ENCODE results near the gene DUOX2.
"Not testable (repeated sequence)": the region's sequence is repeated elsewhere in the genome, so short reads cannot be mapped to it uniquely, and the experiment has no call there.

The DUOX2 gene

DNA sequence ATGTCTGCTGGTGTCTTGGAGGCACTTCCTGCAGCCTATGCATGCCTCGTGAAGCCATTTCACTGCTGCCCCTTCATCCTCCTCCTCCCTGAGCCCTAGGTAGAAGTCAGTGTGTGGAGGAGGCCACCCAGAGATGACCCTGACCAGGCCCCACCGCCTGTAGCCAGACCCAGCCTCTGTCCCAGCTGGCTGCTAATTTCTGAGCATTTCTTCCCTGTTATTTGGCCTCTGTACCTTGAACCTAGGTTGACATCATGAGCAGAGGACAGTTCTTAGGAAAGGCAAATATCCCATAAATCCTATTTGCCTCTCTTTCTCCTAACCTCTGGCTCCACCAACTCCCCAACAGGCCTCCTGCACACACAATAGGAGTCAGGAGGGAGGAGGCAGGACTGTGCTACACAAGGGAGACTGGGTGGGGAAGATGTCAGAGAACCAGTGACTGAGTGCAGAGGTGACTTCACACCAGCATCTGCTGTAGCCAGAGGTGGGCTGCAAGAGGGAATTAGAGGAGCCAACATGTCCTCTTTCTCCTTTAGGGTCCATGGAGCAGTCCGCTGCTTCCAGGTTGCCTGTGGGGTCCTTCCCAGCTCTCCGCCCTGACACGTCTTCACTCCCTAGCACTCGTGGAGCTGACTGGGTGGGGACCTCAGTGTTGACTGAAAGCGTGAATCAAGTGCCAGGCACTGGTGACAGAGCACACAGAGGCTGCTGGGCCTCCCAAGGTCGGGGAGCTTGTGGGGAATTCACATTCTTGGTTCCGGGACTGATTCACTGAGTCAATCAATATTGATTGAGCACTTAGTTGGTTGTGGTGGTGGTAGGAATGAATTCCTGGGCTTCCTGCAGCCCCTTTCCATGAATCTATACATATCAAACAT is 38.3 kb downstream of the DUOX2 start:
- not testable (repeated sequence) for DNase-seq (ENCODE audit: low read depth); H3K4me3 ChIP-seq (ENCODE audit: low read length)

DNA sequence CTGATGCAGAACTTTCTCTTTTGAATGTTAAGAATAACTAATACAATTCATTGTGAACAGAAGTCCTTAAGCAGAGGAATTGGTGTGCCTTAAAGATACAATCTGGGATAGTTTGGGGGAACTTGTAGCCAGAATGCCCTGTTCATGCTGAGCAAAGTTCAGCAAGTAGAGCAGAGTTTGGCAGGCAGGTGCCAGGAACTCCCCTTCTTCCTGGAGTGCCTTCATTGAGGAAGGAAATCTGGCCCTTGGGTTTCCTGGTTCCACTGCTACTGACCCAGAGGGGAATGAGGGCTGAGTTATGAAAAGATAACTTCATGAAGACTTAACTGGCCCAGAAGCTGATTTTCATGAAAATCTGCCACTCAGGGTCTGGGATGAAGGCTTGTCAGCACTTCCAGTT is 40.4 kb downstream of the DUOX2 start:
- DNase-seq (ENCODE audit: low read depth); H3K4me3 ChIP-seq (ENCODE audit: low read length): not testable (repeated sequence)

- not testable (repeated sequence) for H3K4me3 ChIP-seq (ENCODE audit: low read length)
- DNase-seq (ENCODE audit: low read depth), result peak; percentile 51
Observed at GRCh38 chr15:45069942-45070360, 44.0 kb downstream of the DUOX2 start.

GRCh38 chr15:45064386-45064785 is 49.6 kb downstream of the DUOX2 start:
- no peak overlapping the region for H3K4me3 ChIP-seq (ENCODE audit: low read length)
- DNase-seq (ENCODE audit: low read depth), result no peak

DNA sequence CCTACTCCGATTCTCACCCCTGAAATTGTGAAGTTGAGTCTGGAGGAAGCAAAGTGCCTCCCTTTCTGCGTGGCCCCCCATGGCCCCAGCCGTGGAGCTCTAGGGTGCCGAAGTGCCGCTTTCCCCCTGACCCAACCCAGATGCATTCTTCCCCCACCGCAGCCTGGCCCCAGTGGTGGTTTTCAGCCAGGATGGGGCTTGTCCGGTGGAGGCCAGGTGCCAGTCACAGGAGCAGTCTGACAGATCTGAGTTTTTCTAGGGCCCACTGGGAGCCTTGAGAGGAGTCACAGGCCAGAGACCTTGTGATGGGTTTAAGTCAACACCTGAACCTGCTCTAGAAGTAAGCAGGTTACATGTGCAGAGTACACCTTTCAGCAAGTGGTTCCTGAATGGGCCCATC is 51.7 kb downstream of the DUOX2 start:
- not testable (repeated sequence) for DNase-seq (ENCODE audit: low read depth); H3K4me3 ChIP-seq (ENCODE audit: low read length)

More at GRCh38 chr15:45064386-45064785, 49.6 kb downstream of the DUOX2 start:
- no peak for TF ChIP-seq CTCF (IDR thresholded peaks at IDR 0.05; ENCODE audit: insufficient read depth, low read depth, low read length, missing control alignments)

DNA sequence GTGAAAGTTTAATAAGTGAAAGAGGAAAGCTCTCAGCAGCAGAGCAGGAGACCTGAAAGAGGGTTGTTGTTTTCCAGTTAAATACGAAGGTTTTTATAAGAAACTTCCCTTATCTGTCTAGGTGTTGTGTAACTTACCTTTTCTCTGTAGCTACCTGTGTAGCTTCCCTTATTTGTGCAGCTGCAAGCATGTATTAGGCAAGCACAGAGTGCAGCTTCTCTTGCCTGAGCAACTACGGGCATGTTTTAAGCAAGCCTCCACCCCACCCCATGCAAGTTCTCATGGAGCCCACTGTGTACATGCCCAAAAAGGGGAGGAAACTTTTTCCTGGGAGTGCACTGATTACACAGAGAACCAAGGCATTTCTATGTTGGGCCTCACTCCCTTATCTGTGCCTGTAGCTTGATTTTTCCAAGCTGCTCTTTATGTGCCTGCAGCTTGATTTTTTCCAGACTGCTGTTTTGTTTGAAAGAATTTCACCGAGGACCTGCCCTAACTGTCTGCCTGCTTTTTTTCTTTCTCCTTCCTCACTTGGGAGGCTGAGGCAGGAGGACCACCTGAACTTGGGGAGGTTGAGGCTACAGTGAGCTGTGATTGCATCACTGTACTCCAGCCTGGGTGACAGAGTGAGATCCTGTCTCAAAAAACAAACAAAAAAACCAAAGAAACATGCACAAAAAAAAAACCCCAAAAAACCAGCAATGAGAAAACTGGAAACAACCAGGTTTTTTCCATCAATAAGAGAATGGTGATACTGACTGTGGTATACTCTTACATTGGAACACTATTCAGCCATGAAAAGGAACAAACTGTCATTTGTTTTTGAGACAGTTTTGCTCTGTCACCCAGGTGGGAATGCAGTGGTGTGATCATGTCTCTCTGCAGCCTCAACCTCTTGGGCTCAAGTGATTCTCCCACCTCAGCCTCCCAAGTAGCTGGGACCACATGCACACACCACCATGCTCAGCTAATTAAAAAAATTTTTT is 55.0 kb downstream of the DUOX2 start:
- H3K4me3 ChIP-seq (ENCODE audit: low read length), result not testable (repeated sequence)
- DNase-seq (ENCODE audit: low read depth), result peak; percentile 97

DNA sequence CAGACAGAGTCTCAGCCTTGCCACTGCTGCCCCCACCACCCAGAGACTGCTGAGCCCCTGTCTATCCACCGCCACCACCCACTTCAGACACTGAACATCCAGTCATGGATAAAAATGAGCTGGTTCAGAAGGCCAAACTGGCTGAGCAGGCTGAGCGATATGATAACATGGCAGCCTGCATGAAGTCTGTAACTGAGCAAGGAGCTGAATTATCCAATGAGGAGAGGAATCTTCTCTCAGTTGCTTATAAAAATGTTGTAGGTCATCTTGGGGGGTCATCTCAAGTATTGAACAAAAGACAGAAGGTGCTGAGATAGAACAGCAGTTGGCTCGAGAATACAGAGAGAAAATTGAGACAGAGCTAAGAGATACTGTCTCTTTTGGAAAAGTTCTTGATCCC is 61.3 kb downstream of the DUOX2 start:
- H3K4me3 ChIP-seq (ENCODE audit: low read length); DNase-seq (ENCODE audit: low read depth): not testable (repeated sequence)

DNA sequence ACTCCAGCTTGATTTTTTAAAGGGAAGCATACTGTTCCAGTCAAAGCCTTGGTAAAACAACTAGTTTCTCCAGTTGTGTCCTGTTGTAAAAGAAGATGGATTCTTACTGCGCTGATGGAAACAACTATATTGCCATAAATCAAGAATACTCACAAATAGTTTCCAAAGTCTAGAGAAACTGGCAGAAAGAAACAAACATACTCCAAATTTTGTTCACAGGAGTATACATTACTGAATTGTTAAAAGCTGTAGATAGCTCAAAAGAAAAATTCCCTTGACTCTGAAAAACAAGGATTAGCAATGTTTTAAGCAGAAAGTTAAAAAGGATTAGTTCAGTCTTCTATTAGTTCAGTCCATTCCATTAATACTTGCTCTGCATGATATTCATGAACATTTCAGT is 63.4 kb downstream of the DUOX2 start:
- no peak for DNase-seq (ENCODE audit: low read depth)
- H3K4me3 ChIP-seq (ENCODE audit: low read length), result no peak overlapping the region
- TF ChIP-seq CTCF (IDR thresholded peaks at IDR 0.05; ENCODE audit: insufficient read depth, low read depth, low read length, missing control alignments), result no peak

DNA sequence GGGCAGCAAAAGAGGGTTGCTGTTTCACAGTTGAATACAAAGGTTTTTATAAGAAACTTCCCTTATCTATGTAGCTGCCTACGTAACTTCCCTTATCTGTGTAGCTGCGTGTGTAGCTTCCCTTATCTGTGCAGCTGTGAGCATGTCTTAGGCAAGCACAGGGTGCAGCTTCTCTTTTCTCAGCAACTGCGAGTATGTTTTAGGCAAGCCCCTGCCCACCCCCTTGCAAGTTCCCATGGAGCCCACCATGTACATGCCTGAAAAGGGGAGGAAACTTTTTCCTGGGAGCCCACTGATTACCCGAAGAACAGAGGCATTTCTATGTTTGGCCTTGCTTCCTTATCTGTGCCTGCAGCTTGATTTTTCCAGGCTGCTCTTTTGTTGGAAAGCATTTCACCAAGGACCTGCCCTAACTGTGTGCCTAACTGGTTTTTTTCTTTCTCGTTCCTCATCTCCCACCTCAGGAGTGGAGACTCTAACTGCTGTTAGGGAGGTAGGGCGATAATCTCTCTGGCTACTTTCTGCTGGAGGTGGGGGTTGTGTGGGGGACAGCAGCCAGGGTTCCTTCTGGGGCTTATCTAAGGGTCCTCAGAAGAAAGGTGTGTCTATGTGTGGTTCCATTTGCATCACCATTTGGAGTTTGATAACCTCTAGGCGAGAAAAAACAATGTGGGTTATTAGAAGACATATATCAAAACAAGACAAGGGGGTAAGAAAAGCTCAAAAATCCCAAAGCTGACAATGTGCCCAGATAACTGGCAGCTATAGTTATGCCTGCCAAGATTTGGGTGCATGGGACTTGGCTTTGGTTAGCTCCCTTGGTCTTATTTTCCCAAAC is 65.0 kb downstream of the DUOX2 start:
- TF ChIP-seq CTCF (IDR thresholded peaks at IDR 0.05; ENCODE audit: insufficient read depth, low read depth, low read length, missing control alignments), result no peak
- DNase-seq (ENCODE audit: low read depth), result no peak
- no peak overlapping the region for H3K4me3 ChIP-seq (ENCODE audit: low read length)

DNA sequence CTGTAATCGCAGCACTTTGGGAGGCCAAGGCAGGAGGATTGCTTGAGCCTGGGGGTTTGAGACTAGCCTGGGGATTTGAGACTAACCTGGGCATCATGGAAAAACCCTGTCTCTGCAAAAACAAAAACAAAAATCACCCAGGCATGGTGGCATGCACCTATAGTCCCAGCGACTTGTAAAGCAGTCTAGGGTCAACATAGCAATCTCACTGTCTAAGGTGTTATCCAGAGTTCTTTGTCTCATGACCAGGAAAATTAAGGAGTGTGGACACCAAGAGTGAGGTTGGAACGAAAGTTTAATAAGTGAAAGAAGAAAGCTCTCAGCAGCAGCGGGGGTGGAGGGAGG is 65.6 kb downstream of the DUOX2 start:
- H3K4me3 ChIP-seq (ENCODE audit: low read length); DNase-seq (ENCODE audit: low read depth): not testable (repeated sequence)

DNA sequence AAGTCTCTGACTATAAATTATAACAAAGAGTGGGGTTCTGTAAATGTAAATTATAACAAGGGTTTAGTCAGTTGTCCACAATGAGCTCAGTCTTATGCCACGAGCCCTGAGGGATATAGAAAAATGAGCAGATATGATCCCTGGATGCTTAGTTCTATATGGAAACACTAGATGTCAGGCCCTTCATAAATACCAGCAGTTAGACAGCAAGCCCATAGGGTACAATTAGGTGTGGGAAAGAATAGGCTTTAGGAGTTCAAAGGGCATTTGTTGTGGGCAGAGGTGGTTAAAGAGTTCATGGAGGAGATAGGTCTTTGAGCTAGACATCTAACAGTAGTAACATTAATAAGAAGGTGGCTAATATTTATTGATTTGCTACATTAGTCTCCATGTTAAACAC is 69.7 kb downstream of the DUOX2 start:
- not testable (repeated sequence) for DNase-seq (ENCODE audit: low read depth); H3K4me3 ChIP-seq (ENCODE audit: low read length)

DNA sequence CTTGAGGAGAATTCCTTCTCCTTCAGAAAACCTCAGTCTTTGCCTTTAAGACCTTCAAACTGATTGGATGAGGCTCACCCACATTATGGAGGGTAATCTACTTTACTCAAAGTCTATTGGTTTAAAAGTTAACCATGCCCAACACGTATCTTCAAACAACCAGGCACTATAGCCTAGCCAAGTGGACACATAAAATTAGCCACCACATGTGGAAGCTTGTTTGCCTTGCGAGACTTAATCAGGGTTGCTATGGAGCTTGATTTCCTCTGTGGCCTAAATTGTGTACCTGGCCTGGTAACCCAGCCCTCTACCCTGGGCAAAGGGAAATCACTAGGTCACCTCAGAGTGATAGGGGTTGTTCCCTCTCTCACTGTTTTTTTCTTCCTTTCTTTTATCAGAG is 71.1 kb downstream of the DUOX2 start:
- not testable (repeated sequence) for DNase-seq (ENCODE audit: low read depth); H3K4me3 ChIP-seq (ENCODE audit: low read length)
